Heart right ventricle (tissue), 16 donors: ENCODE measurements around the gene CCM2. TPM values are rescaled to one million over a fixed set of nuclear protein-coding genes. Genes with fewer than 3 reads are reported as not detected.

ENCODE experiments used
- ATAC-seq, 8 donors: fragments of 200-7000 bp; cut with Tn5 transposase; one replicate each; pipeline ENCODE4 v1.9.1; 2020; ENCODE audit warnings: mild to moderate bottlenecking in 8 of 8, moderate library complexity in 8 of 8, moderate number of reproducible peaks in 1 of 8
- DNase-seq, 2 donors: peaks; one replicate each; pipeline ENCODE4 v3.0.0-alpha.2; 2020
- H3K27ac ChIP-seq, 10 donors: fragments of 200-600 bp; sonication (generic) in 2 of 10; one replicate each; pipeline versions ENCODE4 v1.5.0 to v1.8.0; 2020 to 2022; ENCODE audit warnings: mild to moderate bottlenecking in 3 of 10
- H3K27me3 ChIP-seq, 7 donors: fragments of 200-600 bp; one replicate each; pipeline ENCODE4 v1.8.0; 2021 to 2022; ENCODE audit warnings: mild to moderate bottlenecking in 2 of 7
- H3K36me3 ChIP-seq, 9 donors: fragments of 200-600 bp; sonication (generic) in 1 of 9; one replicate each; pipeline versions ENCODE4 v1.5.0 to v1.8.0; 2020 to 2022; ENCODE audit warnings: mild to moderate bottlenecking in 2 of 9
- H3K4me1 ChIP-seq, 9 donors: fragments of 200-600 bp; sonication (generic) in 1 of 9; one replicate each; pipeline versions ENCODE4 v1.5.0 to v1.8.0; 2020 to 2022; ENCODE audit warnings: mild to moderate bottlenecking in 4 of 9
- H3K4me3 ChIP-seq, 10 donors: fragments of 200-600 bp; sonication (generic) in 2 of 10; one replicate each; pipeline versions ENCODE4 v1.5.0 to v1.8.0; 2020 to 2022; ENCODE audit warnings: mild to moderate bottlenecking in 7 of 10, moderate library complexity in 2 of 10
- H3K9me3 ChIP-seq, 11 donors: fragments of 200-600 bp in 10 of 11; sonication (generic) in 2 of 11; one replicate each; pipeline versions ENCODE4 v1.5.0 to v1.8.0; 2013 to 2022; ENCODE audit warnings: mild to moderate bottlenecking in 2 of 11, control low read depth in 1 of 11, moderate library complexity in 1 of 11
- WGBS, 2 donors: extraction: QIAGEN DNeasy Blood & Tissue Kit; methylation state at CpG; one replicate each; pipeline ENCODE4 v1.1.7; 2013; ENCODE audit warnings: inconsistent platforms in 1 of 2; 5-methylcytosine and 5-hydroxymethylcytosine counted together
- intact Hi-C, 10 donors: fragments of 100-400 bp; cut with DNase I; formaldehyde crosslinking; loops; one replicate each; pipeline versions ENCODE4 v1.11.1 to v1.14.2; 2022
- polyA plus RNA-seq, 2 donors: library from polyadenylated mRNA; stranded (reverse); fragments of 200-250 nt; gene quantifications; one replicate each; pipeline ENCODE4 v1.2.3, GENCODE V29; 2013
- total RNA-seq, 10 donors: library from RNA; stranded (reverse); fragmentation: NEBNext Ultra II Directional in 3 of 10; extraction: Animal tissue kit (Norgen Biotek cat#: 25700) in 3 of 10; gene quantifications; one replicate each; pipeline versions ENCODE4 v1.2.1 to v1.2.4, GENCODE V29; 2021 to 2023
- TF ChIP-seq, protein P1 (sequence below), 9 donors: fragments of 200-600 bp; sonication (generic) in 2 of 9; IDR thresholded peaks; one replicate each; pipeline versions ENCODE4 v1.5.0 to v1.8.0; 2021 to 2022; ENCODE audit warnings: antibody characterized with exemption in 9 of 9, mild to moderate bottlenecking in 5 of 9, moderate library complexity in 1 of 9
- donor health status: Arrhythmogenic right ventricular cardiomyopathy.
- donor health status: ischemic (EF 13 %, LVEDD 7.1; RV severe dilation, severe dysfunction).
- donor health status: healthy with polysubstance abuse.
- donor health status: DM: no; HTN: yes; CAD: no.
- donor health status: DM: no; HTN: no; CAD: no.
- donor health status: ischemic (EF 25% LVEDD 6.9; RV normal size, moderate dysfunction).
- donor health status: ischemic (EF 25% LVEDD 5.7; RV mildly dilated, moderate dysfunction).
- donor health status: healthy.
- donor health status: DM: yes; HTN: yes; CAD: no.
- donor health status: Ischemic cardiomyopathy.
- donor health status: ischemic (EF 35%, LVEDD 5.7; RV mildly dilated, moderate dysfunction).
- donor health status: nonischemic (EF 11% LVEDD 7.7; RV severe dilation, severe dysfunction).
- donor health status: DM: yes; HTN: yes; CAD: no.
- donor health status: PGD.
- donor health status: ischemic (EF 29% LVEDD 5.4; RV normal size, mild dysfunction).
- donor health status: nonischemic (EF 23%, LVEDD 6.1; RV moderate dilation, normal function).

The CCM2 gene
- total and polyA plus RNA-seq, 12 donors, result 21.5 to 71.1 (median 25.7) TPM

- H3K36me3 ChIP-seq, result peaks cover 0 to 69% (median 34%) of the 10 kb centered on the region in 9 donors
- TF ChIP-seq, protein P1, sequence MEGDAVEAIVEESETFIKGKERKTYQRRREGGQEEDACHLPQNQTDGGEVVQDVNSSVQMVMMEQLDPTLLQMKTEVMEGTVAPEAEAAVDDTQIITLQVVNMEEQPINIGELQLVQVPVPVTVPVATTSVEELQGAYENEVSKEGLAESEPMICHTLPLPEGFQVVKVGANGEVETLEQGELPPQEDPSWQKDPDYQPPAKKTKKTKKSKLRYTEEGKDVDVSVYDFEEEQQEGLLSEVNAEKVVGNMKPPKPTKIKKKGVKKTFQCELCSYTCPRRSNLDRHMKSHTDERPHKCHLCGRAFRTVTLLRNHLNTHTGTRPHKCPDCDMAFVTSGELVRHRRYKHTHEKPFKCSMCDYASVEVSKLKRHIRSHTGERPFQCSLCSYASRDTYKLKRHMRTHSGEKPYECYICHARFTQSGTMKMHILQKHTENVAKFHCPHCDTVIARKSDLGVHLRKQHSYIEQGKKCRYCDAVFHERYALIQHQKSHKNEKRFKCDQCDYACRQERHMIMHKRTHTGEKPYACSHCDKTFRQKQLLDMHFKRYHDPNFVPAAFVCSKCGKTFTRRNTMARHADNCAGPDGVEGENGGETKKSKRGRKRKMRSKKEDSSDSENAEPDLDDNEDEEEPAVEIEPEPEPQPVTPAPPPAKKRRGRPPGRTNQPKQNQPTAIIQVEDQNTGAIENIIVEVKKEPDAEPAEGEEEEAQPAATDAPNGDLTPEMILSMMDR (IDR thresholded peaks at IDR 0.05), result no peak
- ATAC-seq (peak in 1 of 8 donors; percentile 5), DNase-seq (no peak)
- no peaks in the 10 kb centered on the region for H3K9me3 ChIP-seq
- intact Hi-C loops, result loop anchor here in 2 of 10 donors (1.0 to 10.0 kb wide), 2 partner anchors 23 to 59 kb away; no protein-coding TSS in a partner anchor
- H3K27ac ChIP-seq, result no peak overlapping the region
- H3K4me1 ChIP-seq, result peaks cover 0 to 12% (median 3%) of the 10 kb centered on the region in 9 donors
- 93% methylated on average over 35 of the region's 35 CpGs for WGBS, 2 donors
- H3K4me3 ChIP-seq, result no peak overlapping the region
- H3K27me3 ChIP-seq, result no peaks in the 10 kb centered on the region
These were observed 76.1 kb downstream of the CCM2 start for GRCh38 chr7:45075871-45076796.

DNA sequence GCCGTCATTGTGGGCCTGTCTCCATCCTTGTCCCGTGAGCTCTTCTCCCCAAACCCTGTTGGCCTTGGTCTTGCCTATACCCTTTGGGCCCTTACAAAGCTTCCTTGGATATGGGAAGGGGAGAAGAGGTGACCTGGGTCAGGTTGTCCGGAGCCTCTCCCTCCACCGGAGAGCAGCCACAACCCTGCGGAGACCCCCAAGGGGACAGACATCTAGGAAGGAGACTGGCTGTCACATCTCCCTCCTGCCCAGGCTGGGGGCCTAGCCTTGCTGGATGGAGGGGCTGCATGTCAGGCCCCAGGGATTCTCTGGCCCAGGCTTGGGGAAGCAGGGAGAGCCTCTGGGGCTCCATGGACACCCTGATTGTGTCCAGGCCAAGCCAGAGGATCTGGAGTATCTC is 76.9 kb downstream of the CCM2 start:
- Histone ChIP-seq H3K4me1 (peaks cover 0 to 12% (median 3%) of the 10 kb centered on the region in 9 donors), H3K4me3 (no peak overlapping the region), H3K27me3 (no peaks in the 10 kb centered on the region), H3K27ac (no peak overlapping the region), H3K9me3 (no peaks in the 10 kb centered on the region), H3K36me3 (peaks cover 0 to 61% (median 26%) of the 10 kb centered on the region in 9 donors)
- 90 to 96% methylated on average over 5 of the region's 5 CpGs for WGBS, 2 donors
- DNase-seq (no peak), ATAC-seq (no peak)
- intact Hi-C loops, result loop anchor here in 2 of 10 donors (1.0 to 10.0 kb wide), 2 partner anchors 22 to 58 kb away; no protein-coding TSS in a partner anchor
- TF ChIP-seq, protein P1 (IDR thresholded peaks at IDR 0.05), result no peak

- intact Hi-C loops, result loop anchor here in 1 of 10 donors (10.0 kb wide), 1 partner anchor 57 kb away; no protein-coding TSS in a partner anchor
- 86% methylated on average over 9 of the region's 9 CpGs for WGBS, 2 donors
These were observed 77.6 kb downstream of the CCM2 start for GRCh38 chr7:45077579-45077978.

DNA sequence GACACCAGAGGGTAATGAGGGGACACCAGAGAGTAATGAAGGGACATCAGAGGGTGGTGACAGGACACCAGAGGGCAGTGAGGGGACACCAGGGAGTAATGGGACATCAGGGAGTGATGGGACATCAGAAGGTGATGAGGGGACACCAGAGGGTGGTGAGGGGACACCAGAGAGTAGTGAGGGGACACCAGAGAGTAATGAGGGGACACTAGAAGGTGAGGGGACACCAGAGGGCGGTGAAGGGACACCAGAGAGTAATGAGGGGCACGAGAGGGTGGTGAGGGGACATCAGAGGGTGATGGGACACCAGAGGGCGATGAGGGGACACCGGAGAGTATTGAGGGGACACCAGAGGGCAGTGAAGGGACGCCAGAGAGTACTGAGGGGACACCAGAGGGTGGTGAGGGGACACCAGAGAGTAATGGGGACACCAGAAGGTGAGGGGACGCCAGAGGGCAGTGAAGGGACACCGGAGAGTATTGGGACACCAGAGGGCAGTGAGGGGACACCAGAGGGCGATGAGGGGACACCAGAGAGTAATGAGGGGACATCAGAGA is 78.2 kb downstream of the CCM2 start:
- H3K4me1 ChIP-seq, result peaks cover 0 to 13% (median 5%) of the 10 kb centered on the region in 9 donors
- no peak for DNase-seq
- no peak for ATAC-seq
- H3K4me3 ChIP-seq, result no peak overlapping the region
- H3K27me3 ChIP-seq, result no peaks in the 10 kb centered on the region
- H3K9me3 ChIP-seq, result no peaks in the 10 kb centered on the region
- H3K27ac ChIP-seq, result no peak overlapping the region
- TF ChIP-seq, protein P1 (IDR thresholded peaks at IDR 0.05), result no peak
- 86 to 89% methylated on average over 8 of the region's 8 CpGs for WGBS, 2 donors
- intact Hi-C loops, result loop anchor here in 1 of 10 donors (10.0 kb wide), 1 partner anchor 57 kb away; no protein-coding TSS in a partner anchor
- peaks cover 0 to 49% (median 25%) of the 10 kb centered on the region in 9 donors for H3K36me3 ChIP-seq

More at GRCh38 chr7:45077579-45077978, 77.6 kb downstream of the CCM2 start:
- no peak overlapping the region for H3K27ac ChIP-seq
- no peaks in the 10 kb centered on the region for H3K9me3 ChIP-seq
- no peak for DNase-seq
- no peaks in the 10 kb centered on the region for H3K27me3 ChIP-seq
- peaks cover 0 to 55% (median 25%) of the 10 kb centered on the region in 9 donors for H3K36me3 ChIP-seq
- no peak for ATAC-seq
- no peak overlapping the region for H3K4me3 ChIP-seq
- TF ChIP-seq, protein P1 (IDR thresholded peaks at IDR 0.05), result no peak
- peaks cover 0 to 12% (median 5%) of the 10 kb centered on the region in 9 donors for H3K4me1 ChIP-seq
